ENCODE measurements around the gene ENPP4. TPM values are rescaled to one million over a fixed set of nuclear protein-coding genes. Genes with fewer than 3 reads are reported as not detected.
"Not testable (repeated sequence)": the region's sequence is repeated elsewhere in the genome, so short reads cannot be mapped to it uniquely, and the experiment has no call there.

The ENPP4 gene
- total RNA-seq, 1 experiment from 2014 or later, result 16.7 TPM

- intact Hi-C loops (cut with micrococcal nuclease; ENCODE audit: unreplicated experiment), result no loop called here
- Mint-ChIP-seq H3K27ac (ENCODE audit: unreplicated experiment) (no peak overlapping the region), H3K4me3 (ENCODE audit: low read depth, unreplicated experiment) (no peak overlapping the region), H3K9me3 (ENCODE audit: low read depth, unreplicated experiment) (no peaks in the 10 kb centered on the region), H3K27me3 (ENCODE audit: unreplicated experiment) (no peaks in the 10 kb centered on the region), H3K36me3 (ENCODE audit: insufficient read depth, unreplicated experiment) (no peaks in the 10 kb centered on the region), H3K4me1 (ENCODE audit: low read depth, unreplicated experiment) (peaks cover 42% of the 10 kb centered on the region)
- CTCF ChIA-PET, result no interaction called here
- TF ChIP-seq, protein P1, sequence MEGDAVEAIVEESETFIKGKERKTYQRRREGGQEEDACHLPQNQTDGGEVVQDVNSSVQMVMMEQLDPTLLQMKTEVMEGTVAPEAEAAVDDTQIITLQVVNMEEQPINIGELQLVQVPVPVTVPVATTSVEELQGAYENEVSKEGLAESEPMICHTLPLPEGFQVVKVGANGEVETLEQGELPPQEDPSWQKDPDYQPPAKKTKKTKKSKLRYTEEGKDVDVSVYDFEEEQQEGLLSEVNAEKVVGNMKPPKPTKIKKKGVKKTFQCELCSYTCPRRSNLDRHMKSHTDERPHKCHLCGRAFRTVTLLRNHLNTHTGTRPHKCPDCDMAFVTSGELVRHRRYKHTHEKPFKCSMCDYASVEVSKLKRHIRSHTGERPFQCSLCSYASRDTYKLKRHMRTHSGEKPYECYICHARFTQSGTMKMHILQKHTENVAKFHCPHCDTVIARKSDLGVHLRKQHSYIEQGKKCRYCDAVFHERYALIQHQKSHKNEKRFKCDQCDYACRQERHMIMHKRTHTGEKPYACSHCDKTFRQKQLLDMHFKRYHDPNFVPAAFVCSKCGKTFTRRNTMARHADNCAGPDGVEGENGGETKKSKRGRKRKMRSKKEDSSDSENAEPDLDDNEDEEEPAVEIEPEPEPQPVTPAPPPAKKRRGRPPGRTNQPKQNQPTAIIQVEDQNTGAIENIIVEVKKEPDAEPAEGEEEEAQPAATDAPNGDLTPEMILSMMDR (IDR thresholded peaks at IDR 0.05; ENCODE audit: unreplicated experiment), result no peak
- BruUV-seq (replicated peaks), result no TSS peak
- DNase-seq, result no peak
These were observed 11.6 kb upstream of the ENPP4 start for GRCh38 chr6:46118157-46118556.

- Mint-ChIP-seq H3K4me3 (ENCODE audit: low read depth, unreplicated experiment) (no peak overlapping the region), H3K36me3 (ENCODE audit: insufficient read depth, unreplicated experiment) (no peaks in the 10 kb centered on the region), H3K27me3 (ENCODE audit: unreplicated experiment) (no peaks in the 10 kb centered on the region), H3K4me1 (ENCODE audit: low read depth, unreplicated experiment) (peaks cover 35% of the 10 kb centered on the region), H3K27ac (ENCODE audit: unreplicated experiment) (no peak overlapping the region), H3K9me3 (ENCODE audit: low read depth, unreplicated experiment) (no peaks in the 10 kb centered on the region)
- intact Hi-C loops (cut with micrococcal nuclease; ENCODE audit: unreplicated experiment), result no loop called here
- DNase-seq, result no peak
- TF ChIP-seq, protein P1 (IDR thresholded peaks at IDR 0.05; ENCODE audit: unreplicated experiment), result no peak
- CTCF ChIA-PET, result interaction anchor here (0.8 kb wide), 1 partner anchor 10 kb away, joined by 3 read pairs; no protein-coding TSS in a partner anchor
- no TSS peak for BruUV-seq (replicated peaks)
These were observed 11.0 kb upstream of the ENPP4 start for GRCh38 chr6:46118836-46119235.

- intact Hi-C loops (cut with micrococcal nuclease; ENCODE audit: unreplicated experiment); DNase-seq; H3K4me3 Mint-ChIP-seq (ENCODE audit: low read depth, unreplicated experiment); H3K27me3 Mint-ChIP-seq (ENCODE audit: unreplicated experiment); H3K36me3 Mint-ChIP-seq (ENCODE audit: insufficient read depth, unreplicated experiment); H3K9me3 Mint-ChIP-seq (ENCODE audit: low read depth, unreplicated experiment); H3K27ac Mint-ChIP-seq (ENCODE audit: unreplicated experiment); BruUV-seq (replicated peaks): not testable (repeated sequence)
- CTCF ChIA-PET, result interaction anchor here (0.8 kb wide), 1 partner anchor 9 kb away, joined by 3 read pairs; no protein-coding TSS in a partner anchor
- peaks cover 26% of the 10 kb centered on the region for H3K4me1 Mint-ChIP-seq (ENCODE audit: low read depth, unreplicated experiment)
These were observed 10.1 kb upstream of the ENPP4 start for GRCh38 chr6:46119679-46120078.

DNA sequence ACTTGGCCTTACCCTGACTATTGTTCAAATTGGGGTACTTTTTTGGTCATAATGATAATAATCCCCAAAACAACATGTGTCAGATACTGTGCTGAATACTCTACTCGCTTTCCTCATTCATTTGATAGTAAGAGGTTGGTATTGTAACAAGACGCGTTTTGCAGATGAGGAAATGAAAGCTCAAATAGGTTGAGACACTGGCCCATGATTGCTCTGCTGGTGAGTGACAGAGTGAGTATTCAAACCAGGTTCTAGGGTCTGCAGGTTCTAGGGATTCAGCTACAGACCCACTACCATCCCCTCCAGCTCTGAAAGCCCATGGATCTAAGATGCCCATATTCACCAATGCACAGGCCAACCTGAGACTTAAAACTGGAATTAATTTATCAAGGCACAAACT lies 1.3 kb upstream of the ENPP4 start:
- BruUV-seq (replicated peaks), result no TSS peak
- CTCF ChIA-PET, result interaction anchor here (1.1 to 1.8 kb wide), 3 partner anchors 9 to 38 kb away, joined by 3 to 11 read pairs (median 5); no protein-coding TSS in a partner anchor
- no peak overlapping the region for H3K27ac Mint-ChIP-seq (ENCODE audit: unreplicated experiment)
- TF ChIP-seq, protein P1 (IDR thresholded peaks at IDR 0.05; ENCODE audit: unreplicated experiment), result no peak
- H3K9me3 Mint-ChIP-seq (ENCODE audit: low read depth, unreplicated experiment), result no peaks in the 10 kb centered on the region
- H3K27me3 Mint-ChIP-seq (ENCODE audit: unreplicated experiment), result no peaks in the 10 kb centered on the region
- DNase-seq, result no peak
- peaks cover 16% of the 10 kb centered on the region for H3K36me3 Mint-ChIP-seq (ENCODE audit: insufficient read depth, unreplicated experiment)
- H3K4me1 Mint-ChIP-seq (ENCODE audit: low read depth, unreplicated experiment), result peaks cover 9% of the 10 kb centered on the region
- intact Hi-C loops (cut with micrococcal nuclease; ENCODE audit: unreplicated experiment), result loop anchor here (2.0 kb wide), 1 partner anchor 38 kb away; no protein-coding TSS in a partner anchor
- peak overlapping the region; percentile 88 for H3K4me3 Mint-ChIP-seq (ENCODE audit: low read depth, unreplicated experiment)

DNA sequence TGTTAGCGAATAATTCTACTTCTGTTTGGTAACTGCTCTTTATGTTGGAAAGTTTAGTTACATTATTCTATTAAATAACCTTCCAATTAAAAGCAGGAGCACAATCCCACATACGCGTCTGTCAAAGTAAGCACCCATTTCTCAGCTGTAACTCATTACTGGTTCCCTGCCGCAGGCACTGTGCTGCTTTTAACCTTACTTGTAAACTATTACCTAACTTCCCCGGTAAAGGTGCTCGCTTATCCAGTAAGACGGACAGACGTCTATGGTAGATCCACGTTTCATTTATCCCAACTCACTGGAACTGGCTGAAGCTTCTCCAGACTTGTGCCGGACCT lies 529 bp upstream of the ENPP4 start:
- no peaks in the 10 kb centered on the region for H3K27me3 Mint-ChIP-seq (ENCODE audit: unreplicated experiment)
- H3K36me3 Mint-ChIP-seq (ENCODE audit: insufficient read depth, unreplicated experiment), result peaks cover 16% of the 10 kb centered on the region
- TF ChIP-seq, protein P1 (IDR thresholded peaks at IDR 0.05; ENCODE audit: unreplicated experiment), result no peak
- H3K4me3 Mint-ChIP-seq (ENCODE audit: low read depth, unreplicated experiment), result peak overlapping the region; percentile 88
- no peak for DNase-seq
- H3K27ac Mint-ChIP-seq (ENCODE audit: unreplicated experiment), result peak overlapping the region; percentile 58
- CTCF ChIA-PET, result interaction anchor here (0.8 to 1.8 kb wide), 6 partner anchors 10 to 281 kb away, joined by 3 to 11 read pairs (median 3); partner anchors contain the start of gene ENPP5
- BruUV-seq (replicated peaks), result no TSS peak
- H3K4me1 Mint-ChIP-seq (ENCODE audit: low read depth, unreplicated experiment), result peaks cover 9% of the 10 kb centered on the region
- no peaks in the 10 kb centered on the region for H3K9me3 Mint-ChIP-seq (ENCODE audit: low read depth, unreplicated experiment)
- intact Hi-C loops (cut with micrococcal nuclease; ENCODE audit: unreplicated experiment), result loop anchor here (2.0 kb wide), 1 partner anchor 38 kb away; no protein-coding TSS in a partner anchor
